Stomach (tissue), 9 donors: ENCODE measurements around the gene SNX30. TPM values are rescaled to one million over a fixed set of nuclear protein-coding genes. Genes with fewer than 3 reads are reported as not detected.

Experiments
- DNase-seq, 2 donors: peaks; one replicate each; pipeline versions ENCODE4 v3.0.0 to v3.0.0-alpha.2; 2013 to 2019
- H3K27ac ChIP-seq, 5 donors: fragments of 200-600 bp in 4 of 5; sonication (generic) in 4 of 5; one replicate each; pipeline ENCODE4 v1.5.1; 2013 to 2019; ENCODE audit warnings: mild to moderate bottlenecking in 1 of 5, moderate library complexity in 1 of 5
- H3K27me3 ChIP-seq, 3 donors: fragments of 200-600 bp; sonication (generic); one replicate each; pipeline ENCODE4 v1.5.1; 2017 to 2019; ENCODE audit warnings: mixed run types in 1 of 3
- H3K36me3 ChIP-seq, 4 donors: fragments of 200-600 bp; sonication (generic); 1 replicate in 3 of 4; 2 replicates in 1 of 4; pipeline ENCODE4 v1.5.1; 2016 to 2019
- H3K4me1 ChIP-seq, 4 donors: fragments of 200-600 bp; sonication (generic); one replicate each; pipeline ENCODE4 v1.5.1; 2016 to 2019
- H3K4me3 ChIP-seq, 4 donors: fragments of 200-600 bp; sonication (generic) in 3 of 4; one replicate each; pipeline ENCODE4 v1.5.1; 2016 to 2019; ENCODE audit warnings: mild to moderate bottlenecking in 1 of 4
- H3K9me3 ChIP-seq, 4 donors: fragments of 200-600 bp; sonication (generic); one replicate each; pipeline ENCODE4 v1.5.1; 2016 to 2019
- CTCF ChIP-seq, 7 experiments: fragments of 450-650 bp in 4 of 7; fragments of 200-600 bp in 3 of 7; sonication (generic) in 3 of 7; IDR thresholded peaks; one replicate each; pipeline ENCODE4 v1.5.1; 2016 to 2019; ENCODE audit warnings: antibody characterized with exemption in 7 of 7, control low read depth in 2 of 7, mild to moderate bottlenecking in 1 of 7
- EP300 ChIP-seq: sonication (generic); formaldehyde crosslinking; IDR thresholded peaks from one replicate; pipeline ENCODE4 v1.6.1; 2017; ENCODE audit warnings: antibody characterized with exemption
- POLR2A ChIP-seq, 4 donors: fragments of 450-650 bp; IDR thresholded peaks; one replicate each; pipeline ENCODE4 v1.6.1; 2016; ENCODE audit warnings: antibody characterized with exemption in 4 of 4, control low read depth in 2 of 4, mild to moderate bottlenecking in 1 of 4, moderate library complexity in 1 of 4
- POLR2AphosphoS5 ChIP-seq, 3 donors: sonication (generic); formaldehyde crosslinking; IDR thresholded peaks; one replicate each; pipeline ENCODE4 v1.6.1; 2016; ENCODE audit warnings: antibody characterized with exemption in 3 of 3
- WGBS, 5 donors: extraction: QIAGEN DNeasy Blood & Tissue Kit in 3 of 5; methylation state at CpG; one replicate each; pipeline versions ENCODE4 v1.1.5 to v1.1.7; 2013 to 2018; 5-methylcytosine and 5-hydroxymethylcytosine counted together
- intact Hi-C: fragments of 100-400 bp; cut with DNase I; formaldehyde crosslinking; loops from one replicate; pipeline ENCODE4 v1.15.1; 2023; ENCODE audit warnings: low total_unique reads
- polyA plus RNA-seq, 3 donors: library from polyadenylated mRNA; stranded (reverse); fragments of 200-250 nt; gene quantifications; one replicate each; pipeline ENCODE4 v1.2.3, GENCODE V29; 2013
- total RNA-seq, 5 donors: library from RNA; depleted of rRNA; stranded (reverse); fragments of >200 nt; gene quantifications; one replicate each; pipeline versions ENCODE4 v1.1.0 to v1.2.3, GENCODE V29; 2014 to 2016
- donor health status: healthy with polysubstance abuse.
- donor health status: Bipolar disorder and iron deficiency.
- donor health status: healthy.

Gene SNX30
- total and polyA plus RNA-seq, 8 donors: 1.2 to 37.1 (median 5.3) TPM

- intact Hi-C loops: no loop called here
- Histone ChIP-seq H3K27me3 (no peaks in the 10 kb centered on the region), H3K36me3 (peaks cover 0 to 32% (median 20%) of the 10 kb centered on the region in 4 donors), H3K27ac (peak overlapping the region in 2 of 5 donors; percentile 61 to 66), H3K4me3 (no peak overlapping the region), H3K9me3 (no peaks in the 10 kb centered on the region), H3K4me1 (peaks cover 0 to 31% (median 6%) of the 10 kb centered on the region in 4 donors)
- TF ChIP-seq POLR2A (IDR thresholded peaks at IDR 0.05) (no peak), EP300 (no peak), POLR2AphosphoS5 (IDR thresholded peaks at IDR 0.05) (no peak)
- whole genome bisulfite sequencing, 5 donors: 67 to 85% (median 72%) methylated on average over 2 of the region's 2 CpGs
- DNase-seq: no peak
These were observed 113.2 kb downstream of the SNX30 start for GRCh38 chr9:112863746-112864145.

DNA sequence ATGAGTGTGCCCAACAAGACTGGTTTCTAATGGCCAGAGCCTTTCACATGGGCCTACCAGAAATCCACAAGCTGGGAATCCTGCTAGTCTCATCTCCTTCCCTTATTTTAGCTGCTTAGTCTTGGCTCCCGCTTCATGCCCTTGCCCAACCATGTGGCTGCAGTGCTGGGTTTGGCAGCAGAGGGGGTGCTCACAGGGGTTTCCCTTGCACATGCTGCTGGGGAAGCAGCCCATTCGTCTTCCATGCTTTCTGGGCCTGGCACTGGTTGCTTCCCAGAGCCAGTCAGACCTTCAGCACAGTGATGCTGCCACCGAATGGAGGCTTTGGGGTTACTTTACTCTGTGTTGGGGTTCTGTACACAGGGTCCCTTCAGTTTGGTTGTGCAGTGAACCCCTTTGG, 113.8 kb downstream of the SNX30 start:
- Histone ChIP-seq H3K27me3 (no peaks in the 10 kb centered on the region), H3K36me3 (peaks cover 0 to 39% (median 26%) of the 10 kb centered on the region in 4 donors), H3K27ac (no peak overlapping the region), H3K4me3 (no peak overlapping the region), H3K9me3 (no peaks in the 10 kb centered on the region), H3K4me1 (peaks cover 0 to 29% (median 6%) of the 10 kb centered on the region in 4 donors)
- no peak for DNase-seq
- no peak for TF ChIP-seq CTCF (IDR thresholded peaks at IDR 0.05)
- no peak for TF ChIP-seq POLR2A (IDR thresholded peaks at IDR 0.05)
- no peak for TF ChIP-seq POLR2AphosphoS5 (IDR thresholded peaks at IDR 0.05)
- no peak for TF ChIP-seq EP300
- intact Hi-C loops: no loop called here
- whole genome bisulfite sequencing, 5 donors: 60 to 94% (median 61%) methylated on average over 2 to 3 of the region's 3 CpGs

DNA sequence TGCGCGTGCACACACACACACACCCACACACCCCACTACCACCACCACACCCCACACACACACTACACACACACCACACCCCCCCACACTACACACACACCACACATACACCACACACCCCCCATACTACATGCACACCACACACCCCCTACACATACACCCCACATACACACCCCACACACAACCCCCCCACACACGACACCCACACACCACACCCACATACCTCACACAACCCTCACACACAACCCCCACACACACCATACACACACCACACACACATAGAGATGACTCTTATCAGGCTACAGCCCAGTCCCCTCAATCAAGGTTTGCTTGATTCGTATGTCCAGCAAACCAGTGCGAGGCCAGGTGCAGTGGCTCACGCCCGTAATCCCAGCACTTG, 114.4 kb downstream of the SNX30 start:
- TF ChIP-seq CTCF (IDR thresholded peaks at IDR 0.05) (no peak), POLR2AphosphoS5 (IDR thresholded peaks at IDR 0.05) (no peak), EP300 (no peak), POLR2A (IDR thresholded peaks at IDR 0.05) (no peak)
- Histone ChIP-seq H3K4me3 (no peak overlapping the region), H3K9me3 (no peaks in the 10 kb centered on the region), H3K4me1 (peaks cover 0 to 29% (median 6%) of the 10 kb centered on the region in 4 donors), H3K27ac (no peak overlapping the region), H3K27me3 (no peaks in the 10 kb centered on the region), H3K36me3 (peaks cover 0 to 45% (median 32%) of the 10 kb centered on the region in 4 donors)
- intact Hi-C loops: no loop called here
- DNase-seq: no peak
- 95 to 97% (median 96%) methylated on average over 7 of the region's 7 CpGs for WGBS, 5 donors

DNA sequence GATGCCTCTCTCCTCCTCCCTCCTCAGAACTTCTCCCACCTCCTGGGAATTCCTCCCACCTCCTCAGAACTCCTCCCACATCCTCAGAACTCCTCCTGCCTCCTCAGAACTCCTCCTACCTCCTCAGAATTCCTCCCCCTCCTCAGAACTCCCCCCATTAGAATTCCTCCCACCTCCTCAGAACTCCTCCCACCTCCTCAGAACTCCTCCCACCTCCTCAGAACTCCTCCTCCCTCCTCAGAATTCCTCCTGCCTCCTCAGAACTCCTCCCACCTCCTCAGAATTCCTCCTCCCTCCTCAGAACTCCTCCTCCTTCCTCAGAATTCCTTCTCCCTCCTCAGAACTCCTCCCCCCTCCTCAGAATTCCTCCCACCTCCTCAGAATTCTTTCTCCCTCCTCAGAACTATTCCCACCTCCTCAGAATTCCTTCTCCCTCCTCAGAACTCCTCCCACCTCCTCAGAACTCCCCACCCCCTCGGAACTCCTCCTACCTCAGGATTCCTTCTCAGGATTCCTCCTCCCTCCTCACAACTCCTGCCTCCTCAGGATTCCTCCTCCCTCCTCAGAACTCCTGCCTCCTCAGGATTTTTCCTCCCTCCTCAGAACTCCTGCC, 116.2 kb downstream of the SNX30 start:
- Histone ChIP-seq H3K36me3 (peaks cover 0 to 58% (median 43%) of the 10 kb centered on the region in 4 donors), H3K4me1 (peaks cover 0 to 24% (median 6%) of the 10 kb centered on the region in 4 donors), H3K4me3 (no peak overlapping the region), H3K27me3 (no peaks in the 10 kb centered on the region), H3K9me3 (no peaks in the 10 kb centered on the region), H3K27ac (no peak overlapping the region)
- WGBS, 5 donors: 86 to 100% (median 96%) methylated on average over 1 of the region's 1 CpG
- TF ChIP-seq POLR2A (IDR thresholded peaks at IDR 0.05): no peak
- no peak for TF ChIP-seq POLR2AphosphoS5 (IDR thresholded peaks at IDR 0.05)
- TF ChIP-seq CTCF (IDR thresholded peaks at IDR 0.05): no peak
- no peak for TF ChIP-seq EP300
- intact Hi-C loops: no loop called here
- no peak for DNase-seq
